BLaER1 (cell line): ENCODE results near the gene WSCD2.

Experiments used
- H3K27ac ChIP-seq: shearing (Covaris generic); formaldehyde crosslinking; 2 replicates; pipeline ENCODE4 v1.8.1; 2022
- H3K27me3 ChIP-seq: shearing (Covaris generic); formaldehyde crosslinking; 2 replicates; pipeline ENCODE4 v1.8.1; 2022
- H3K36me3 ChIP-seq: shearing (Covaris generic); formaldehyde crosslinking; 2 replicates; pipeline ENCODE4 v1.8.1; 2022
- H3K4me1 ChIP-seq: shearing (Covaris generic); formaldehyde crosslinking; 2 replicates; pipeline ENCODE4 v1.8.1; 2022
- H3K4me2 ChIP-seq: shearing (Covaris generic); formaldehyde crosslinking; 2 replicates; pipeline ENCODE4 v1.8.1; 2022
- H3K4me3 ChIP-seq: shearing (Covaris generic); formaldehyde crosslinking; 2 replicates; pipeline ENCODE4 v1.8.1; 2022
- H3K9ac ChIP-seq: shearing (Covaris generic); formaldehyde crosslinking; 2 replicates; pipeline ENCODE4 v1.8.1; 2022
- H3K9me3 ChIP-seq: shearing (Covaris generic); formaldehyde crosslinking; 2 replicates; pipeline ENCODE4 v1.8.1; 2022
- H4K20me1 ChIP-seq: shearing (Covaris generic); formaldehyde crosslinking; 2 replicates; pipeline ENCODE4 v1.8.1; 2022
- Cebpa-rat ChIP-seq: shearing (Covaris generic); IDR thresholded peaks from 2 replicates; pipeline ENCODE4 v1.8.1; 2022

Gene WSCD2

GRCh38 chr12:108094056-108094649 is 34.9 kb upstream of the WSCD2 start:
- no peaks in the 10 kb centered on the region for H3K4me1 ChIP-seq
- H3K27me3 ChIP-seq, result no peaks in the 10 kb centered on the region
- no peak overlapping the region for H3K4me3 ChIP-seq
- no peak overlapping the region for H3K9ac ChIP-seq
- no peaks in the 10 kb centered on the region for H3K9me3 ChIP-seq
- H4K20me1 ChIP-seq, result no peaks in the 10 kb centered on the region
- no peak overlapping the region for H3K27ac ChIP-seq
- no peaks in the 10 kb centered on the region for H3K36me3 ChIP-seq
- TF ChIP-seq Cebpa-rat, result no peak
- no peak overlapping the region for H3K4me2 ChIP-seq

DNA sequence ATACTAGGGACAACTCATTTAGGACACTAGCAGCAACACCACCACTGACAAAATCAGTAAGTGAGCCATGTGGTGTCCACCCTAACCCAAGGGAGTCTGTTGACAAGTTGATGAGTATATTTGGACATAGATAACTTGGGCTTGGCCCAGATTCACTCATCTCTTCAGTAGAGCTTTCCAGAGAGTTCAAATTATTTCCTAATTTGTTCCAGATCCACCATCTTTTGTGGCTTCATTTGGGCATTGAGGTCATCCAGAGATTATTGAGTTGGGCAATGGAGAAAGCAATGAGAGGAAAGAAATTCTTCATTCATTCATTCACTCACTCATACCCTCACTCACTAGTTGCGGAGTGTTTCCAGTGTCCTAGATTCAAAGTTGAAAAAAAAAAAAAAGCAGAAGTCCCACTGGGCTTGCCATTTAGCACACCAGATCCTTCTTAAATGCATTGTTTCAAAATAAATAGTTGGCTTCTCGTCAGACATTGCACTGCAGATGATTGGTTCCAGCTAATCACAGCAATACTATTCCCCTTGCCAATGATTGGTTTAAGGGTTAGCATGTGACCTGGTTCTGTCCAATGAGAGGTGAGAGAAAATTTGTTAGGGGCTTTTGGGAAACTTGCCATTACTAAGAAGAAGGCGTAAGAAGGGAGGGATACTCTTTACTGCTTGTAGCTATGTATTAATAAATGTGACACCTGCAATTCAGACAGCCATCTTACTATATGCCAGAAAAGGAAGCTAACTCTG is 31.8 kb upstream of the WSCD2 start:
- H3K9me3 ChIP-seq, result no peaks in the 10 kb centered on the region
- H3K4me2 ChIP-seq, result no peak overlapping the region
- no peaks in the 10 kb centered on the region for H3K4me1 ChIP-seq
- H4K20me1 ChIP-seq, result no peaks in the 10 kb centered on the region
- H3K4me3 ChIP-seq, result no peak overlapping the region
- no peaks in the 10 kb centered on the region for H3K27me3 ChIP-seq
- no peak overlapping the region for H3K27ac ChIP-seq
- TF ChIP-seq Cebpa-rat, result no peak
- no peak overlapping the region for H3K9ac ChIP-seq
- no peaks in the 10 kb centered on the region for H3K36me3 ChIP-seq

DNA sequence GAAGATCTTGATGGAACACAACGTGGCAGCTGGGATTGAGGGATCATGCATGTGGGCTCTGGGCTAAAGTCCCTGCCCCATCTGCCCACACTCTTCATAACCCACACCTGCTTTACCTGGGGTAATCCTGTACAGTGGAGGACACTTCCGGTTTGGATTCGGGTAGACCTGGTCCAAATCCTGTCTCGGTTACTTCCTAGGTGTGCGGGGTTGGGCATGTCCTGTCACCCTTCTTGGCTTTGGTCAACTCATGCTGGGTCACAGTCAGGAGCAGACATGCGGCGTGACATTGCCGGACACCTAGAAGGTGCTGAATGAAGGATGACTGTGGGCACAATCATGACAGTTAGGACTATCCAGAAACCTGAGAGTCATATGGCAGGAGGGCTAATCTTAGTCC is 30.7 kb upstream of the WSCD2 start:
- Histone ChIP-seq H3K4me2 (no peak overlapping the region), H3K4me3 (no peak overlapping the region), H3K4me1 (no peaks in the 10 kb centered on the region), H3K9ac (no peak overlapping the region), H4K20me1 (no peaks in the 10 kb centered on the region), H3K27ac (no peak overlapping the region), H3K36me3 (no peaks in the 10 kb centered on the region), H3K27me3 (no peaks in the 10 kb centered on the region), H3K9me3 (no peaks in the 10 kb centered on the region)
- no peak for TF ChIP-seq Cebpa-rat

GRCh38 chr12:108099073-108099472 is 30.0 kb upstream of the WSCD2 start:
- H3K9me3 ChIP-seq, result no peaks in the 10 kb centered on the region
- no peak overlapping the region for H3K9ac ChIP-seq
- no peaks in the 10 kb centered on the region for H3K4me1 ChIP-seq
- TF ChIP-seq Cebpa-rat, result no peak
- H3K27me3 ChIP-seq, result no peaks in the 10 kb centered on the region
- H3K4me3 ChIP-seq, result no peak overlapping the region
- no peak overlapping the region for H3K27ac ChIP-seq
- no peaks in the 10 kb centered on the region for H3K36me3 ChIP-seq
- H4K20me1 ChIP-seq, result no peaks in the 10 kb centered on the region
- H3K4me2 ChIP-seq, result no peak overlapping the region

DNA sequence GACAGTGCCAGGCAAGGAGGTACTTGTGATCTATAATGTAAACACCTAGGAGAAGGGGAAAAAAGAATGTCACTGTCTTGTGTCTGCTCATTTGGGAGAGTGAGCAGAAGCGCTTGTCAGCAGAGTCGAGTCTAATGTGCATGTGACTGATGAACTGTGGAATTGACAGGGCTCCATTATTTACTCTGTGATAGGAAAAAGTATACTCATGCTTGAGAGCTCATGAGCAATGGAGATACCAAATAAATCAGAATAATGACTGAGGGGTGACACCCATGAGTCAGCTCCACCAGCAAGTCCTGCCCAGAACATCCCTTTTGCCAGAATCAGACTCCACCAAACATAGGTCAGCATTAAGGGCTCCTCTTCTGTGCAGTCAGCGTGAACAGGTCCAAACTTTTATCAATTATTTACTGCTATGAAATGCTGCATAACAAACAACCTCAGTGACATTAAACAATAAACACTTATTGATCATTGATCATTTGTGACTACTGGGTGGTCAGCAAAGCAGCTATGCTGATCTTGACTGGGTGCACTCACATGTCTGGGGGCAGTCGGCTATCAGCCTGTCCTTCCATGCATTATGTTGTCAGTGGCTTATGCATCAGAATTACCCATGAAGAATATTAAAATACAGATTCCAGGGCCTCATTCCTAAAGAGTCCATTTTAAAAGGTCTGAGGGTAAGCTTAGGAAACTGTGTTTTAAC is 29.2 kb upstream of the WSCD2 start:
- no peak overlapping the region for H3K9ac ChIP-seq
- H3K27ac ChIP-seq, result no peak overlapping the region
- no peaks in the 10 kb centered on the region for H3K27me3 ChIP-seq
- no peak for TF ChIP-seq Cebpa-rat
- H3K4me3 ChIP-seq, result no peak overlapping the region
- no peaks in the 10 kb centered on the region for H3K4me1 ChIP-seq
- no peaks in the 10 kb centered on the region for H3K9me3 ChIP-seq
- H3K36me3 ChIP-seq, result no peaks in the 10 kb centered on the region
- H4K20me1 ChIP-seq, result no peaks in the 10 kb centered on the region
- H3K4me2 ChIP-seq, result no peak overlapping the region

DNA sequence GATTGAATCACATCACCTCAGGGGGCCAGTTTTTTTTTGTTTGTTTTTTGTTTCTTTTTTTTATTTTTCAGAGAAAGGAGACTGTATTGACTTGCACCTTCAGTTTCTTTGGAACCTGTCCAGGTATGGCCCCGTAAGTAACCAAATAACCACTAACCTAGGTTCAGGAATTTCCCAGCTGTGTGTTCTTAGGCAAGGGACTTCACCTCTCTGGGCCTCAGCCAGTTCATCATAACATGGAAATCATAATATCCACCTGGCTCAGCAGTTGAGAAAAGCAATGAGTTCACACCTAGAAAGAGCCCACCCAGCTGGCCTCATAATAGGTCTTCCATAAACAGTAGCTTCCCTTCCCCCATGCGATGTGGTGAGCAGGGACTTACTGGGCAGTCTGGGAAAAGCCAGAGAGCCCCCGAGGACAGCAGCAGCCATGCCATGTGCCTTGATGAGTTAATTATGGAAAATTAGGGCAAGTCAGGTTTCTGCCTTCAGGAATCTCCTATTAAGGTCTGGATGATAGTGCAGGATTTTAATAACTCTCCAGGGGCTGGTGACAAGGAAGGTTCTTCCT is 27.4 kb upstream of the WSCD2 start:
- Histone ChIP-seq H3K36me3 (no peaks in the 10 kb centered on the region), H3K9me3 (no peaks in the 10 kb centered on the region), H3K4me1 (no peaks in the 10 kb centered on the region), H3K4me3 (no peak overlapping the region), H3K9ac (no peak overlapping the region), H3K27me3 (no peaks in the 10 kb centered on the region), H3K4me2 (no peak overlapping the region), H4K20me1 (no peaks in the 10 kb centered on the region), H3K27ac (no peak overlapping the region)
- TF ChIP-seq Cebpa-rat, result no peak

GRCh38 chr12:108102363-108102762 is 26.7 kb upstream of the WSCD2 start:
- Histone ChIP-seq H3K27ac (no peak overlapping the region), H3K9me3 (no peaks in the 10 kb centered on the region), H4K20me1 (no peaks in the 10 kb centered on the region), H3K9ac (no peak overlapping the region), H3K4me2 (no peak overlapping the region), H3K27me3 (no peaks in the 10 kb centered on the region), H3K4me3 (no peak overlapping the region), H3K36me3 (no peaks in the 10 kb centered on the region), H3K4me1 (no peaks in the 10 kb centered on the region)
- TF ChIP-seq Cebpa-rat, result no peak

DNA sequence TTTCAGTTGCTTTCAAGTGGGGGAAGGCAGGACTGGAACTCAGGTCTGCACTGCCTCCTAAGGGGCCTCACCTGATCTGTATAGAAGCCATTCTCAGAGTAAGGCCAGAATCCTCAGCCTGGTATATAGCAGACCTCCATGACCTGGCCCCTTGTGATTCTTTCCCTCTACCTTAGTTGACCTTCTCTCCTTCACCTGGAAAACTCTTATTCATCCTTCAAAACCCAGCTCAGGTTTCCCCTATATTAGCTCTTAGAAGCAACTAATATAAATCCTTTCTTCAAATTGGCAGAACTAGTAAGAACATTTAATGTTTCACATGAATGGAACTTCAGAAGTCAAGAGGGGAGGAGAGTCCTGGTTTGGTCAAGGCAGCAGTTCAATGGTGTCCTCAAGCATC is 26.0 kb upstream of the WSCD2 start:
- Histone ChIP-seq H3K27ac (no peak overlapping the region), H3K9me3 (no peaks in the 10 kb centered on the region), H3K9ac (no peak overlapping the region), H3K4me3 (no peak overlapping the region), H4K20me1 (no peaks in the 10 kb centered on the region), H3K36me3 (no peaks in the 10 kb centered on the region), H3K27me3 (no peaks in the 10 kb centered on the region), H3K4me2 (no peak overlapping the region), H3K4me1 (no peaks in the 10 kb centered on the region)
- TF ChIP-seq Cebpa-rat, result no peak

DNA sequence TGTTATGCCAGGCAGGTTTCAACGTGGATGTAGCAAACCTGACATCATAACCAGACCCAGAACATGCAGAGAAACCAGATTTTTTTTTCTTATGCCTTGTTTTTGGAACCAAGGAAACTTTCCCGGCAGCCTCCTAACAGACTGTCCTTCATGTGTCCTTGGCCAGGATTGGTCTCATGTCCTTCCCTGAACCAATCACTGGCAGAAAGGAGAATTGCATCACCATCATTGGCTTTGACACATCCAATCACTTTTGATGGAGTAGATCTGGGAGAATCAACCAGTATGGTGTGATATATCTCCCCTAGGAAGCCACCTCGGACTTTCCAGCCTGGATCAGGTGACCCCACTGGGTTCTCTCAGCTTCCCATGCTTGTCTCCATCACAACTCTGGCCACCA is 25.6 kb upstream of the WSCD2 start:
- Histone ChIP-seq H3K36me3 (no peaks in the 10 kb centered on the region), H4K20me1 (no peaks in the 10 kb centered on the region), H3K4me2 (no peak overlapping the region), H3K27ac (no peak overlapping the region), H3K4me3 (no peak overlapping the region), H3K27me3 (no peaks in the 10 kb centered on the region), H3K9me3 (no peaks in the 10 kb centered on the region), H3K4me1 (no peaks in the 10 kb centered on the region), H3K9ac (no peak overlapping the region)
- no peak for TF ChIP-seq Cebpa-rat

DNA sequence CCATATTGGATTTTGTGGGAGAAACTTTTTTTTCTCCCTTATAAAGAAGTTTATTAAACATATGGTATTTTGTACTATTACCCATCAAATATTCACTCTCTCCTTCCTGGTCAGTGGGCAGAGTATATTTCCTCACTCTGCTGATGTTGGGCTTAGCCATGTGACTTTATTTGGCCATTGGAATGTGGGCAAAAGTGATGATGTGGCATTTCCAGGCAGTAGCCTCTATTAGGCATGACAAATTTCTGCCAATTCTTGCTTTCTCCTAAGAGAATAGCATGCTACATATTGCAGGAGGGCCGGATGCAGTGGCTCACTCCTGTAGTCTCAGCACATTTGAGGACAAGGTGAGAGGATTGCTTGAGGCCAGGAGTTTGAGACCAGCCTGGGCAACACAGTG is 24.4 kb upstream of the WSCD2 start:
- no peak for TF ChIP-seq Cebpa-rat
- H3K4me3 ChIP-seq, result no peak overlapping the region
- H3K27ac ChIP-seq, result no peak overlapping the region
- H3K36me3 ChIP-seq, result no peaks in the 10 kb centered on the region
- no peaks in the 10 kb centered on the region for H3K27me3 ChIP-seq
- no peak overlapping the region for H3K4me2 ChIP-seq
- H3K9ac ChIP-seq, result no peak overlapping the region
- H3K4me1 ChIP-seq, result no peaks in the 10 kb centered on the region
- no peaks in the 10 kb centered on the region for H4K20me1 ChIP-seq
- H3K9me3 ChIP-seq, result no peaks in the 10 kb centered on the region
